A549 treated with CpdA at 1 μM for 4 hours (cell line): ENCODE measurements around the gene SNX14. TPM values are rescaled to one million over a fixed set of nuclear protein-coding genes. Genes with fewer than 3 reads are reported as not detected.

Experiments
- total RNA-seq: library from RNA; stranded (reverse); fragments of 200-300 nt; extraction: Qiagen RNA extraction; gene quantifications from 5 replicates; pipeline ENCODE4 v1.2.3, GENCODE V29; 2022; ENCODE audit warnings: low read depth

SNX14 gene
- 31.2 to 50.5 TPM (median 37.0 TPM) in 5 replicates for total RNA-seq

DNA sequence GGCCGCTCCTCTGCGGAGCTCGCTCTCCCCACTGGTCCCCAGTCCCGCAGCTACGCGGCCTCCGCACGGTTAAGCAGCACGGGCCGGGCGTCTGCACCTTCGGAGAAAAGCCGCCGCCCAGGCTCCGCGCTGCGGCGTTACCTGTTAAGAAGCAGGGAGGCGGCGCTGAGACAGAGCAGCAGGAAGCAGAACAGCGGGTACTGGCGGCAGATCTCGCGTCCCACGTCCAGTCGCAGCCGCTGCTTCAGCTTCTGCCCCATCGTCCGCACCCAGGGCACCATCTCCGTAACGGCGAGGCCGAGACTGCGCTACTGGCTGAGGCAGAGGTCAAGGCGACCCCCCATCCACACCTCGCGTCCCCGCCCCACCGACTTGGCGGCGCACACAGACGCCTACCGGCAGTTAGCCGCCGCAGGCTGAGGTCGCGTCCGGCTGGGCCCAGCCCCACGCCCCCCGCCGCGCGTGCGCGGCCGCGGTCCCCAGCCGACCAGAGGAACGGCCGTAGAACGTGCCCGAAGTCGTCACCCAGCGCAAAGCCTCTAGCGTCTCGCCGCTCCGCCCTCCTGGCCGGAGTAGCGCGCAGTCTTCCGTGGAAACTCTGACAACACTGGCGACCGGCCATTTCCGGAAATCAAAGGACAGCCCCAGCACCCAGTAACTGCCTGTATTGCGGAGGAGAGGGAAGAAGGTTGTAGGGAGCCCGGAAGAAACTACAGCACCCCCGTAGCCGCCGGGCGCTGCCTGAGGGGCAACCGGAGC, at the start of gene SNX14:
Gene SNX14, minus strand, starts transcription at position 421 of the 759 bp plus-strand sequence. Its CDS starts 140 bp downstream, at position 281.

DNA sequence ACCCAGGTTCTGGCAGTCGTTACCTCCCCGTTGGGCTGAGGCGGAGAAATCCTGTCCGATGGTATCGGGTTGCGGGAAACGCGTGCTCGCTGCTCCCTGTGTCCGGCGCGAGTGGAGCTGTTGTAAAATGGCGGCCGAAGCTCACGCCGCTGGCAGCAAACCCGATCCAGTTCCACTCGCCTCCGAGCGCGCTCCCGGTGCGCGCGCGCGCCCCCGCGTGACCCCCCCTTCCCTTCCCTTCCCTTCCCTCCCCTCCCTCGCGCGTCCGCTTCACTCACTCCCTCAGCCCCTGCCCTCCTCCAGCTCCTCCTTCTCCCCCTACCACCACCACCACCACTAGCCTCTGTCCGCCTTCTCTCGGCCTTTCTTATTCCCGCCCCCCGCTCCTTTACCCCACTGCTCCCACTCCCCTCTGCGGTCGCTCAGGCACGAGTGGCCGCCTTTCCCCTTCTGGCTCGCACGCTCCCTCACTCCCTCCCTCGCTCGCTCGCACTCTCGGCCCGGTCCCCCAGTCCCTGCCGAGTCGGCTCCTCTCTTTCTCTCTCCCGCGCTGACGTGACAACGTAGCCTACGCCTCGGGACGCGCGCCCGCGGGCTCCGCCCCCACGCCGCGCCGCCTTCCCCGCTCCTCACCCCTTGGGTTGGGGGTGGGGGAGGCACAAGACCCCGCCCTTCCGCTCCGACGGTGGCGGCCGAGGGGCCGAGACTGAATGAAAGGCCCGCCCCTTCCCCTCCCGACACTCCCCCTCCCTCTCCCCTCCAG, 49.3 kb upstream of the SNX14 start, which contains the start of gene SYNCRIP:
Gene SYNCRIP, minus strand, starts transcription at position 113 of the 763 bp plus-strand sequence. CDS start 1,447 bp downstream, outside the sequence.

Other genes with a start within 250 kb of the SNX14 start
- 29.2 to 46.8 TPM (median 39.3 TPM) in 5 replicates for gene NT5E, start 143.8 kb downstream of the SNX14 start, total RNA-seq
- gene SYNCRIP, start 49.0 kb upstream of the SNX14 start, total RNA-seq, result 128 to 142 TPM (median 131 TPM) in 5 replicates